DND-41 (cell line): ENCODE results near the gene INPP5K.

Experiments
- ATAC-seq: fragments of 200-7000 bp; cut with Tn5 transposase; 3 replicates; pipeline ENCODE4 v1.9.1; 2021; ENCODE audit warnings: low read depth; ENCODE audit not compliant: insufficient read depth
- DNase-seq: peaks from one replicate; pipeline ENCODE4 v3.0.0-alpha.2; 2020
- H2AFZ ChIP-seq: 2 replicates; pipeline ENCODE4 v1.6.0; 2012; ENCODE audit warnings: low read depth, low read length
- H3K27ac ChIP-seq: 2 replicates; pipeline ENCODE4 v1.5.1; 2012; ENCODE audit warnings: low read length, inconsistent platforms
- H3K27me3 ChIP-seq: fragments of 200-600 bp; sonication (generic); 2 replicates; pipeline ENCODE4 v1.6.0; 2012; ENCODE audit warnings: low read length, mild to moderate bottlenecking, inconsistent platforms; ENCODE audit not compliant: insufficient read depth, poor library complexity
- H3K36me3 ChIP-seq: 2 replicates; pipeline ENCODE4 v1.5.1; 2012; ENCODE audit warnings: low read length, inconsistent platforms; ENCODE audit not compliant: insufficient read depth
- H3K4me1 ChIP-seq: 2 replicates; pipeline ENCODE4 v1.5.1; 2012; ENCODE audit warnings: mild to moderate bottlenecking, low read length; ENCODE audit not compliant: insufficient read depth
- H3K4me2 ChIP-seq: 2 replicates; pipeline ENCODE4 v1.6.0; 2012; ENCODE audit warnings: mild to moderate bottlenecking, moderate library complexity, low read length, inconsistent platforms; ENCODE audit not compliant: insufficient read depth
- H3K4me3 ChIP-seq, 2 experiments: fragments of 200-600 bp in 1 of 2; shearing (Covaris generic) in 1 of 2; 2 replicates each; pipeline ENCODE4 v1.5.1; 2012 to 2016; ENCODE audit warnings: inconsistent platforms in 2 of 2, low read length in 2 of 2, mild to moderate bottlenecking in 2 of 2, low read depth in 1 of 2, moderate library complexity in 1 of 2
- H3K79me2 ChIP-seq: 2 replicates; pipeline ENCODE4 v1.6.0; 2012; ENCODE audit warnings: low read length, inconsistent platforms; ENCODE audit not compliant: insufficient read depth
- H3K9ac ChIP-seq: 2 replicates; pipeline ENCODE4 v1.6.0; 2012; ENCODE audit warnings: low read depth, mild to moderate bottlenecking, inconsistent platforms, low read length, moderate library complexity
- H3K9me3 ChIP-seq: 2 replicates; pipeline ENCODE4 v1.5.1; 2012; ENCODE audit warnings: low read length, moderate library complexity, mild to moderate bottlenecking, inconsistent platforms; ENCODE audit not compliant: insufficient read depth, severe bottlenecking
- H4K20me1 ChIP-seq: 2 replicates; pipeline ENCODE4 v1.6.0; 2012; ENCODE audit warnings: low read length; ENCODE audit not compliant: insufficient read depth
- CTCF ChIP-seq: IDR thresholded peaks from 2 replicates; pipeline ENCODE4 v1.5.1; 2012; ENCODE audit warnings: borderline replicate concordance, low read length, moderate library complexity, mild to moderate bottlenecking; ENCODE audit not compliant: poor library complexity, severe bottlenecking; ENCODE audit errors: extremely low read depth
- EZH2 ChIP-seq: IDR thresholded peaks from 3 replicates; pipeline ENCODE4 v1.6.1; 2012; ENCODE audit warnings: borderline replicate concordance, low read depth, mild to moderate bottlenecking, moderate library complexity, low read length, inconsistent platforms; ENCODE audit not compliant: severe bottlenecking

The INPP5K gene

GRCh38 chr17:1560101-1560857 lies 43.9 kb upstream of the INPP5K start:
- H3K27me3 ChIP-seq, result no peaks in the 10 kb centered on the region
- TF ChIP-seq CTCF, result no peak
- TF ChIP-seq EZH2, result no peak
- H3K27ac ChIP-seq, result peak overlapping the region; percentile 70
- no peak for ATAC-seq
- peaks cover 62% of the 10 kb centered on the region for H4K20me1 ChIP-seq
- H3K79me2 ChIP-seq, result peaks cover 75% of the 10 kb centered on the region
- H3K9ac ChIP-seq, result peak overlapping the region; percentile 68
- DNase-seq, result no peak
- H3K9me3 ChIP-seq, result no peaks in the 10 kb centered on the region
- H3K4me1 ChIP-seq, result peaks cover 50% of the 10 kb centered on the region
- H3K4me3 ChIP-seq, result peak overlapping the region in 1 of 2 experiments; percentile 74; a peak in 2 of 4 replicates
- H3K4me2 ChIP-seq, result peak overlapping the region; percentile 84
- no peak overlapping the region for H2AFZ ChIP-seq
- H3K36me3 ChIP-seq, result peaks cover 49% of the 10 kb centered on the region

- H3K27me3 ChIP-seq, result no peaks in the 10 kb centered on the region
- peaks cover 71% of the 10 kb centered on the region for H4K20me1 ChIP-seq
- H3K4me3 ChIP-seq, result peak overlapping the region in 1 of 2 experiments; percentile 34; a peak in 2 of 4 replicates
- peaks cover 84% of the 10 kb centered on the region for H3K79me2 ChIP-seq
- H2AFZ ChIP-seq, result no peak overlapping the region
- H3K27ac ChIP-seq, result peak overlapping the region; percentile 70
- peak overlapping the region; percentile 84; the same call in 1 of the 2 replicates for H3K4me2 ChIP-seq
- DNase-seq (no peak), ATAC-seq (no peak)
- no peak for TF ChIP-seq CTCF
- no peak for TF ChIP-seq EZH2
- H3K9me3 ChIP-seq, result no peaks in the 10 kb centered on the region
- peaks cover 50% of the 10 kb centered on the region for H3K4me1 ChIP-seq
- peak overlapping the region; percentile 68 for H3K9ac ChIP-seq
- H3K36me3 ChIP-seq, result peaks cover 58% of the 10 kb centered on the region
Measured at GRCh38 chr17:1559047-1560043, 42.9 kb upstream of the INPP5K start.

- Histone ChIP-seq H3K36me3 (peaks cover 67% of the 10 kb centered on the region), H3K27ac (peak overlapping the region; percentile 46), H3K9me3 (no peaks in the 10 kb centered on the region), H3K4me2 (peak overlapping the region; percentile 44; the same call in 1 of the 2 replicates), H2AFZ (no peak overlapping the region), H3K4me3 (peak overlapping the region in 1 of 2 experiments; percentile 16; a peak in 1 of 4 replicates), H3K9ac (no peak overlapping the region), H3K27me3 (no peaks in the 10 kb centered on the region), H4K20me1 (peaks cover 71% of the 10 kb centered on the region), H3K79me2 (peaks cover 94% of the 10 kb centered on the region), H3K4me1 (peaks cover 43% of the 10 kb centered on the region)
- DNase-seq, result no peak
- no peak for ATAC-seq
- TF ChIP-seq EZH2, result no peak
- no peak for TF ChIP-seq CTCF
Measured at GRCh38 chr17:1558401-1558800, 42.0 kb upstream of the INPP5K start.
